Measurements from ENCODE around the gene P2RX4.
"Not testable (repeated sequence)": the region's sequence is repeated elsewhere in the genome, so short reads cannot be mapped to it uniquely, and the experiment has no call there.

P2RX4 gene, protein sequence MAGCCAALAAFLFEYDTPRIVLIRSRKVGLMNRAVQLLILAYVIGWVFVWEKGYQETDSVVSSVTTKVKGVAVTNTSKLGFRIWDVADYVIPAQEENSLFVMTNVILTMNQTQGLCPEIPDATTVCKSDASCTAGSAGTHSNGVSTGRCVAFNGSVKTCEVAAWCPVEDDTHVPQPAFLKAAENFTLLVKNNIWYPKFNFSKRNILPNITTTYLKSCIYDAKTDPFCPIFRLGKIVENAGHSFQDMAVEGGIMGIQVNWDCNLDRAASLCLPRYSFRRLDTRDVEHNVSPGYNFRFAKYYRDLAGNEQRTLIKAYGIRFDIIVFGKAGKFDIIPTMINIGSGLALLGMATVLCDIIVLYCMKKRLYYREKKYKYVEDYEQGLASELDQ

DNA sequence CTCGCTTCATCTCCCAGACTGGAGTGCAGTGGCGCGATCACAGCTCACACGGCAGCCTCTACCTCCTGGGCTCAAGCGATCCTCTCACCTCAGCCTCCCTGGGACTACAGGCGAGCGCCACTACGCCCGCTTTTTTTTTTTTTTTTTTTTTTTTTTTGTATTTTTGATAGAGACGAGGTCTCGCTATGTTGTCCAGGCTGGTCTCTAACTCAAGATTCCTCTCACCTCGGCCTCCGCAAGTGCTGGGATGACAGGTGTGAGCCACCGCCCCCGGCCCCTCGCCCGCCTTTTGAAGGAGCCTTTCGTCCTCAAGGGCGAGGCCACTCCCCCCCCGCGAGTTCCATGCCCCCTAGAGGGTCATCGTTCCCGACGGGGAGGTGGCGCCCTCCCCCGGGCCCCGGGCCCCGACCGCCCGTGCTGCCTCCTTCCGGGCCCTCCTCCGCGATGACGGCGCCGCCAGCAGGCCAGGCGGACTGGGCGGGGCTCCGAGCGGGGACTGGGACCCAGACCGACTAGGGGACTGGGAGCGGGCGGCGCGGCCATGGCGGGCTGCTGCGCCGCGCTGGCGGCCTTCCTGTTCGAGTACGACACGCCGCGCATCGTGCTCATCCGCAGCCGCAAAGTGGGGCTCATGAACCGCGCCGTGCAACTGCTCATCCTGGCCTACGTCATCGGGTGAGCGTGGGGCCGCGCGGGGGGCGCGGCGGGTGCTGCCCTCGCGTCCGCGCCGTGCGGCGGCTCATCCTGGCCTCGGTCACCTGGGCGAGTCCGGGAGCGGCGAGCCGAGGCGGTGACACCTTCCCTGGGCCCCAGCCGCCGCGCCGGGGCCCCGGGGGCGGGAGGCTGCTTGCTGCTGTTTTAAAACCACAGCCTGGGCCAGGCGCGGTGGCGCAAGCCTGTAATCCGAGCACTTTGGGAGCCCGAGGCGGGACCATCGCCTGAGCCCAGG, at the start of gene P2RX4:
TSS of gene P2RX4 (plus strand) at position 506 of the 949 bp plus-strand sequence. CDS start at position 542, 36 bp downstream.
- TF ChIP-seq, protein P1, sequence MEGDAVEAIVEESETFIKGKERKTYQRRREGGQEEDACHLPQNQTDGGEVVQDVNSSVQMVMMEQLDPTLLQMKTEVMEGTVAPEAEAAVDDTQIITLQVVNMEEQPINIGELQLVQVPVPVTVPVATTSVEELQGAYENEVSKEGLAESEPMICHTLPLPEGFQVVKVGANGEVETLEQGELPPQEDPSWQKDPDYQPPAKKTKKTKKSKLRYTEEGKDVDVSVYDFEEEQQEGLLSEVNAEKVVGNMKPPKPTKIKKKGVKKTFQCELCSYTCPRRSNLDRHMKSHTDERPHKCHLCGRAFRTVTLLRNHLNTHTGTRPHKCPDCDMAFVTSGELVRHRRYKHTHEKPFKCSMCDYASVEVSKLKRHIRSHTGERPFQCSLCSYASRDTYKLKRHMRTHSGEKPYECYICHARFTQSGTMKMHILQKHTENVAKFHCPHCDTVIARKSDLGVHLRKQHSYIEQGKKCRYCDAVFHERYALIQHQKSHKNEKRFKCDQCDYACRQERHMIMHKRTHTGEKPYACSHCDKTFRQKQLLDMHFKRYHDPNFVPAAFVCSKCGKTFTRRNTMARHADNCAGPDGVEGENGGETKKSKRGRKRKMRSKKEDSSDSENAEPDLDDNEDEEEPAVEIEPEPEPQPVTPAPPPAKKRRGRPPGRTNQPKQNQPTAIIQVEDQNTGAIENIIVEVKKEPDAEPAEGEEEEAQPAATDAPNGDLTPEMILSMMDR (IDR thresholded peaks at IDR 0.05) = no peak
- peak within 1 kb of the TSS; percentile 83 for H3K4me3 ChIP-seq
- peak within 1 kb of the TSS; percentile 91 to 94 for H3K27ac ChIP-seq
- DNase-seq (ENCODE audit: low spot score) = peak; percentile 86

DNA sequence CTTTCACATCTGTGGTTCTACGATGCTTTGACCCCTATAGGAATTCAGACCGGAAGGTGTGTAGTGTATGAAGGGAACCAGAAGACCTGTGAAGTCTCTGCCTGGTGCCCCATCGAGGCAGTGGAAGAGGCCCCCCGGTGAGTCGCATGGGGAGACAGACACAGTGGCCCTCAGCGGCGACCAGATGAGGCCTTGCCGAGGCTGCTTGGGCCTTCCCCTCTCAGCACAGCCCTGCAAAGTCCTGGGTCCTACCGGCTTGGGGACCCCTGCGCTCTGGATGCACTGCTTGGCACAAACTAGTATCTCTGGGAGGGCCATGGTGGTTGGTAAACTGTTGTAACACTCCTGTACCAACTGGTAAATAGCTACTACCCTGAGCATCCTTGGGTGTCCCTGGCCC, 47.5 kb upstream of the P2RX4 start:
- DNase-seq (ENCODE audit: low spot score) = no peak
- TF ChIP-seq, protein P1 (IDR thresholded peaks at IDR 0.05) = no peak

DNA sequence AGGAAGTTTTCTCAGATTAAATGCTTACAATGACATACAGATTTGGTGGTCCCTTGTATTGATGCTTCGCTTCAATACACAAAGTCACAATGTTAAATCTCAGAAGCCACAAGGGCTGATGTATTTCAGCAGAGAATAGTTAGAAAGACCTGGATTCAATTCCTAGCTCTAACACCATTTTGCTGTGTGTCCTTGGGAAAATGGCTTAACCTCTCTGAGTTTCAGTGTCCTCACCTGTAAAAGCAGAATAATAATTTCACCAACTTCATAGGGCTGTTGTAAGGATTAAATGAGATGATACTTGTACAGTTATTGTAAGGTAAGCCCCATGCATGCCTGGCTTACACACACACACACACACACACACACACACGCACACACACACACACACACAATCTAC, 46.9 kb upstream of the P2RX4 start:
- H3K27ac ChIP-seq = no peak overlapping the region
- no peak for DNase-seq (ENCODE audit: low spot score)

More for the DNA sequence above, 47.5 kb upstream of the P2RX4 start:
- Histone ChIP-seq H3K27ac (no peak overlapping the region), H3K4me3 (no peak overlapping the region)

DNA sequence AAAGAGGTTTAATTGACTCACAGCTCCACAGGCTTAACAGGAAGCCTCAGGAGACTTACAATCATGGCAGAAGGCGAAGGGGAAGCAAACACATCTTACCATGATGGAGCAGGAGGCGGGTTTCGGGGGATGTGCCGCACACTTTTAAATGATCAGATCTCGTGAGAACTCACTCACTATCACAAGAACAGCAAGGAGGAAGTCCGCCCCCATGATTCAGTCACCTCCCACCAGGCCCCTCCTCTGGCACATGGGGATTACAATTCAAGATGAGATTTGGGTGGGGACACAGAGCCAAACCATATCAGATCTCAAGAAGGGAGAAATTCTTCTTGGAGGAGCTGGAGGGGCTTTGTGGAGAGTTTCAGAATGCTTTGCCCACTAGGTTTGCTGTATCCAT, 45.1 kb upstream of the P2RX4 start:
- DNase-seq (ENCODE audit: low spot score); H3K4me3 ChIP-seq; H3K27ac ChIP-seq: not testable (repeated sequence)

More for the DNA sequence above, 46.9 kb upstream of the P2RX4 start:
- TF ChIP-seq, protein P1 (IDR thresholded peaks at IDR 0.05) = no peak
- H3K4me3 ChIP-seq = no peak overlapping the region

DNA sequence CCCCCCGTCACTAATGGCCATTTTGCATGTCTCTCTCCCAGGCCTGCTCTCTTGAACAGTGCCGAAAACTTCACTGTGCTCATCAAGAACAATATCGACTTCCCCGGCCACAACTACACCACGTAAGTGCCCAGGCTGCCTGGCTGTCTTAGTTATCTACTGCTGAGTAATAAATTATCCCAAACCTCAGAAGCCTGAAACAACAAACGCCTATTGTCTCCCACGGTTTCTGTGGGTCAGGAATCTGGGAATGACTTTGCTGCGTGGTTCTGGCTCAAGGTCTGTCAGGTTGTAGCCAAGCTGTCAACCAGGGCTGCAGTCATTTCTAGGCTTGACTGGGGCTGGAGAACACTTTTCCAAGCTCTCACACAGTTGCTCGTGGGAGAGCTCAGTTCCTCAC, 44.6 kb upstream of the P2RX4 start:
- no peak overlapping the region for H3K27ac ChIP-seq
- DNase-seq (ENCODE audit: low spot score) = no peak

DNA sequence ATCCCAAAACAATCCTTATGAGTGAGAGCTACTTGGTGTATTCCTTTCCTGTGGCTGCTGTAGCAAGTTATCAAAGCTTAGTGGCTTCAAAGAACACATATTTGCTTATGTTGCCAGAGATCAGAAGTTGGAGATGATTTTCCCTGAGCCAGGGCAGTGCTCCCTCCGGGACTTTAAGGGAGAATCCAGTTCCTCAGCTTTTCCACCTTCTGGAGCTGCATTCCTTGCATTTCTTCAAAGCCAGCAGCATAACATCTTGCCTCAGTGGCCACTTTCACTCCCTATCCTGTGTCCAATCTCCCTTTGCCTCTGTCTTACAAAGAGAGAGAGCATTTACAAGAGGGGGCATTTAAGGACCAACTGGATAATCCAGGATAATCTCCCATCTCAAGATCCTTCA, 43.6 kb upstream of the P2RX4 start:
- Histone ChIP-seq H3K27ac (no peak overlapping the region), H3K4me3 (no peak overlapping the region)
- no peak for DNase-seq (ENCODE audit: low spot score)
- TF ChIP-seq, protein P1 (IDR thresholded peaks at IDR 0.05) = no peak

More for the DNA sequence above, 44.6 kb upstream of the P2RX4 start:
- H3K4me3 ChIP-seq = no peak overlapping the region
- TF ChIP-seq, protein P1 (IDR thresholded peaks at IDR 0.05) = no peak

DNA sequence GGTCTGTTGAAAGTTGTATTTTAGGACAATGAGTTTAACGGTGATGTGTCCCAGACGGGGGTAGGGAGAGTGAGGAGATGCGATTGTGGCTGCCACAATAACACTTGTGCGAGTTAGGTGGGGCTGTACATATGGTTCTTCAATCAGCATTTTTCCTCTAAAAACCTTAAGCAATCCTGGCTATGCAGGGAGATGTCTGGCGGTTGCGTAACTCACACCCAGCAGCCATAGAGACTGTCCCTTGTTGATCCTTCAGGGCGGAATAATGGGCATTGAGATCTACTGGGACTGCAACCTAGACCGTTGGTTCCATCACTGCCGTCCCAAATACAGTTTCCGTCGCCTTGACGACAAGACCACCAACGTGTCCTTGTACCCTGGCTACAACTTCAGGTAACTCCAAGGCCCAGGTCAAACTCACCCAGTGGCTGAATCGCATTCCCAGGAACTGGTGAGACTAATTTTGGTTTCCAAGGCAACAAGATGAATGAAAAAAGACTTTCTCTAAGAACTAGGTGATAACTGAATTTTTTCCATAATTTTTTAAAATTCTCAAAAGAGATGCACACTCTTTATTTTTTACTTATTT, 42.6 kb upstream of the P2RX4 start:
- Histone ChIP-seq H3K4me3 (no peak overlapping the region), H3K27ac (no peak overlapping the region)
- DNase-seq (ENCODE audit: low spot score) = no peak
- TF ChIP-seq, protein P1 (IDR thresholded peaks at IDR 0.05) = no peak

Data from coronary artery (tissue), 2 donors.